ENCODE measurements around the gene SLC12A9.

DNA sequence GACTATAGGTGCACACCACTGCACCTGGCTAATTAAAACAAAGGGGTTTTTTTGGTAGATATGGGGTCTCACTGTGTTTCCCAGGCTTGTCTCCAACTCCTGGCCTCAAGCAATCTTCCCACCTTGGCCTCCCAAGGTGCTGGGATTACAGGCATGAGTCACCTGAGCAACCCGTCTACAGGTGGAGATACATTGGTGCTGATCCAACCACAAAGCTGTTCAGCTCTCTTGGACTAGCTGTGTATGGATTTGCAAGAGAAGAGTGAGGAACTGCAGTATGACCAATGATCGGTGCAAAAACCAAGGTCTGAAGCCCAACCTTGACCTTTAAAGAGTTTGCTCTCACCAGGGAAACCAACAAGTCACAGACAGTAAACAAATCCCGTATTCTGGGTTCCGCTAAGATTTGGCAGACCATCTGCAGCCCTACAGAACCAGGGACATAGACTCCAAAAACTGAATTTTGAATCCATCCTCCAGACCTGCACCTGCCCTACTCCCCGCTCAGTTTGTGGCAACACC lies 44.1 kb upstream of the SLC12A9 start:
- no peak for TF ChIP-seq GATA2 (IDR thresholded peaks at IDR 0.05; ENCODE audit: low read depth, low read length)
- TF ChIP-seq GATA3 (IDR thresholded peaks at IDR 0.05; ENCODE audit: low read depth, low read length): no peak

Measured in SH-SY5Y (cell line).